HL-60 (cell line): ENCODE results near the gene ADGRB2.

Experiments used
- DNase-seq, 2 experiments: peaks; one replicate each; pipeline ENCODE4 v3.0.0-alpha.2; 2010 to 2020; ENCODE audit warnings: low read depth in 1 of 2, low spot score in 1 of 2
- H3K27ac ChIP-seq: fragments of 250-450 bp; sonication (Bioruptor Pico); replicated peaks from 2 replicates; pipeline ENCODE4 v1.5.1; 2020; ENCODE audit warnings: mild to moderate bottlenecking, moderate library complexity
- H3K27me3 ChIP-seq: fragments of 250-450 bp; sonication (Bioruptor Pico); 2 replicates; pipeline ENCODE4 v1.5.1; 2021; ENCODE audit warnings: mild to moderate bottlenecking, moderate library complexity; ENCODE audit not compliant: insufficient read depth, poor library complexity, severe bottlenecking
- H3K4me3 ChIP-seq: replicated peaks from 2 replicates; pipeline ENCODE4 v1.5.1; 2011; ENCODE audit warnings: mild to moderate bottlenecking, control low read depth, low read length; ENCODE audit not compliant: insufficient read depth
- GABPA ChIP-seq: IDR thresholded peaks from 2 replicates; pipeline ENCODE4 v1.6.1; 2012; ENCODE audit warnings: low read depth
- POLR2AphosphoS5 ChIP-seq: IDR thresholded peaks from 2 replicates; pipeline ENCODE4 v1.6.1; 2012; ENCODE audit warnings: low read depth
- SPI1 ChIP-seq: IDR thresholded peaks from 2 replicates; pipeline ENCODE4 v1.6.1; 2012; ENCODE audit warnings: low read depth, mild to moderate bottlenecking, borderline replicate concordance
- TF ChIP-seq, protein P1 (sequence below): IDR thresholded peaks from 2 replicates; pipeline ENCODE4 v1.6.1; 2012; ENCODE audit warnings: low read depth; ENCODE audit not compliant: insufficient replicate concordance
- TF ChIP-seq, protein P2 (sequence below): IDR thresholded peaks from one replicate; pipeline ENCODE4 v1.5.1; 2011; ENCODE audit warnings: low read length, control low read depth, inconsistent platforms; ENCODE audit not compliant: insufficient read depth

Gene ADGRB2

DNA sequence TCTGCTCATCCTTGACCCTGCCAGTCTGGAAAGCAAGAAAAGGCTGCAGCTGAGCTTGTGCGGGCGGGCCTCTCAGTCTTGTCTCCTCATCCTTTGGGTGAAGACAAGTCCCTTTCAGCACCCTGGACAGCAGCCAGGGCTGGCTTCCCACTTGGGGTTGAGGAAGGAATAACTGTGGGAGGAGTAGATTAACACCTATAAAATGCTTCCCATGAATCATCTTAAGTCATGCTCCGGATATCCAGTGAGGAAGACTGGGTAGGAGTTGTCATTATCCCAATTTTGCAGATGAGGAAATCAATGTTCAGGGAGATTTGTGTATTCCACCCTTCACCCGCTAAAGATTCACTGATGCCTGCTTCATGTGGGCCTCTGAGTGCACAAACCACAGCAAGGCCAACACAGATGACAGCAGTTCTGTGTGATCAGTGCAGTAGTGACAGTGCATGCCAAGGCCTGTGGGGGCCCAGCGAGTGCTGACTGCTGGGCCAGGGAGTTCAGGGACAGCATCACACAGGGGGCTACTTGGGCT is 40.2 kb downstream of the ADGRB2 start:
- H3K27me3 ChIP-seq: no peaks in the 10 kb centered on the region
- DNase-seq: peak; percentile 43 to 50

DNA sequence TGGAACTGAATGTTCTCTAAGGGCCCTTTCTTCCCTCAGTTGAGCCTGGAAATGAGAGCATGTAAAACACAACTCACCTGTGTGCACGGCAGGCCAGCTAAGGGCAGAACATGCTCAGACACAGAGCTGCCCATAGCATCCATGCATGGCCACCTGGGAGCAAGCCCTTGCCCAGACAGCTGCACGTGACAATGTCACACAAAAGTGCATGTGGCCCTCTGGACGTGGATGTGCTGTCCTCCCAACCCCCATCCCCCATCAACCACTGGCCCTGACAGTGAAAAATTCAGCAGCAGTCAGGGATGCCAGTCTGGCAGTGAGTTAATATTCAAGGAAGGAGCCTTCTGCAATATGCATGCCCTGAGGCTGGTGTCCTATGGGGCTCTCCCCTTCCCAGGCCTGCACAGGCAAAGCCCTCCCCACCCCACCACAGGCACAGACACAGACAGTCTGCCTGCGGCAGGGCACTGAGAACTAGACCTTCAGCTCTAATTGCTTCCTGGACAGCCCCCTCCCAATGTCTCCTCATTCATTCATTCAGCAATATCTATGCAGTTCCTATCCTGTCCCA is 45.7 kb downstream of the ADGRB2 start:
- Histone ChIP-seq H3K4me3 (no peak overlapping the region), H3K27ac (no peak overlapping the region), H3K27me3 (peaks cover 33% of the 10 kb centered on the region)
- TF ChIP-seq POLR2AphosphoS5 (no peak), GABPA (no peak), SPI1 (no peak)
- TF ChIP-seq, protein P1, sequence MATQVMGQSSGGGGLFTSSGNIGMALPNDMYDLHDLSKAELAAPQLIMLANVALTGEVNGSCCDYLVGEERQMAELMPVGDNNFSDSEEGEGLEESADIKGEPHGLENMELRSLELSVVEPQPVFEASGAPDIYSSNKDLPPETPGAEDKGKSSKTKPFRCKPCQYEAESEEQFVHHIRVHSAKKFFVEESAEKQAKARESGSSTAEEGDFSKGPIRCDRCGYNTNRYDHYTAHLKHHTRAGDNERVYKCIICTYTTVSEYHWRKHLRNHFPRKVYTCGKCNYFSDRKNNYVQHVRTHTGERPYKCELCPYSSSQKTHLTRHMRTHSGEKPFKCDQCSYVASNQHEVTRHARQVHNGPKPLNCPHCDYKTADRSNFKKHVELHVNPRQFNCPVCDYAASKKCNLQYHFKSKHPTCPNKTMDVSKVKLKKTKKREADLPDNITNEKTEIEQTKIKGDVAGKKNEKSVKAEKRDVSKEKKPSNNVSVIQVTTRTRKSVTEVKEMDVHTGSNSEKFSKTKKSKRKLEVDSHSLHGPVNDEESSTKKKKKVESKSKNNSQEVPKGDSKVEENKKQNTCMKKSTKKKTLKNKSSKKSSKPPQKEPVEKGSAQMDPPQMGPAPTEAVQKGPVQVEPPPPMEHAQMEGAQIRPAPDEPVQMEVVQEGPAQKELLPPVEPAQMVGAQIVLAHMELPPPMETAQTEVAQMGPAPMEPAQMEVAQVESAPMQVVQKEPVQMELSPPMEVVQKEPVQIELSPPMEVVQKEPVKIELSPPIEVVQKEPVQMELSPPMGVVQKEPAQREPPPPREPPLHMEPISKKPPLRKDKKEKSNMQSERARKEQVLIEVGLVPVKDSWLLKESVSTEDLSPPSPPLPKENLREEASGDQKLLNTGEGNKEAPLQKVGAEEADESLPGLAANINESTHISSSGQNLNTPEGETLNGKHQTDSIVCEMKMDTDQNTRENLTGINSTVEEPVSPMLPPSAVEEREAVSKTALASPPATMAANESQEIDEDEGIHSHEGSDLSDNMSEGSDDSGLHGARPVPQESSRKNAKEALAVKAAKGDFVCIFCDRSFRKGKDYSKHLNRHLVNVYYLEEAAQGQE: no peak
- TF ChIP-seq, protein P2, sequence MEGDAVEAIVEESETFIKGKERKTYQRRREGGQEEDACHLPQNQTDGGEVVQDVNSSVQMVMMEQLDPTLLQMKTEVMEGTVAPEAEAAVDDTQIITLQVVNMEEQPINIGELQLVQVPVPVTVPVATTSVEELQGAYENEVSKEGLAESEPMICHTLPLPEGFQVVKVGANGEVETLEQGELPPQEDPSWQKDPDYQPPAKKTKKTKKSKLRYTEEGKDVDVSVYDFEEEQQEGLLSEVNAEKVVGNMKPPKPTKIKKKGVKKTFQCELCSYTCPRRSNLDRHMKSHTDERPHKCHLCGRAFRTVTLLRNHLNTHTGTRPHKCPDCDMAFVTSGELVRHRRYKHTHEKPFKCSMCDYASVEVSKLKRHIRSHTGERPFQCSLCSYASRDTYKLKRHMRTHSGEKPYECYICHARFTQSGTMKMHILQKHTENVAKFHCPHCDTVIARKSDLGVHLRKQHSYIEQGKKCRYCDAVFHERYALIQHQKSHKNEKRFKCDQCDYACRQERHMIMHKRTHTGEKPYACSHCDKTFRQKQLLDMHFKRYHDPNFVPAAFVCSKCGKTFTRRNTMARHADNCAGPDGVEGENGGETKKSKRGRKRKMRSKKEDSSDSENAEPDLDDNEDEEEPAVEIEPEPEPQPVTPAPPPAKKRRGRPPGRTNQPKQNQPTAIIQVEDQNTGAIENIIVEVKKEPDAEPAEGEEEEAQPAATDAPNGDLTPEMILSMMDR: no peak
- DNase-seq: no peak

More for the DNA sequence above, 40.2 kb downstream of the ADGRB2 start:
- no peak overlapping the region for H3K4me3 ChIP-seq
- no peak overlapping the region for H3K27ac ChIP-seq
- TF ChIP-seq GABPA: no peak
- TF ChIP-seq, protein P1: peak; percentile 99

DNA sequence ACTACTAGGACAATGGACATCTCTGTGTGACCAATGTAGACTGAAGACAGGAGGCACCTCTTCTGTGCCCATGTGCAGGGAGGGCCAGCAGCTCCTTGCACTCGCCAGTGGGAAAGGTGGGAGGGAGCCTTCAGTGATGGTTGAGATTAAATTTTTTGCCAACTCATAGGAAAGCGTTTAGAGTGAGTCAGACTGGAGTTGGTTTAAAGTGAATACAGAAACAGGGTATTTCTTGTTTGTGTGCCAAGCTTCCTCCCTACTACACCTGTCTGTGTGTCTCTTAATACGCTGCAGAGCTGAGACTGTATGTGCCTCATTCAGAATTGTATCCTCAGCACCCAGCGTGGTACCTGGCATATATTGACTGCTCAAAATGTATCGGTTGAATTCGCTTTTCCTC is 46.8 kb downstream of the ADGRB2 start:
- no peak overlapping the region for H3K27ac ChIP-seq

More for the DNA sequence above, 46.8 kb downstream of the ADGRB2 start:
- H3K4me3 ChIP-seq: no peak overlapping the region
- DNase-seq: no peak
- H3K27me3 ChIP-seq: peaks cover 43% of the 10 kb centered on the region
- TF ChIP-seq, protein P1: no peak
- TF ChIP-seq POLR2AphosphoS5 (no peak), SPI1 (no peak), GABPA (no peak)
- TF ChIP-seq, protein P2: no peak
